ENCODE results near the gene LDLRAD3.

The LDLRAD3 gene

GRCh38 chr11:36216061-36216615, 272.3 kb downstream of the LDLRAD3 start:
- Histone ChIP-seq H3K36me3 (ENCODE audit: control insufficient read depth, insufficient read depth, low read length) (no peaks in the 10 kb centered on the region), H4K8ac (ENCODE audit: low read depth, low read length) (no peak overlapping the region), H3K18ac (ENCODE audit: low read length) (no peak overlapping the region), H2BK15ac (replicated peaks; ENCODE audit: low read depth) (no peak overlapping the region), H4K5ac (ENCODE audit: low read length) (no peak overlapping the region), H3K56ac (ENCODE audit: low read length) (no peak overlapping the region), H3K4me1 (ENCODE audit: control insufficient read depth, low read depth, low read length) (no peaks in the 10 kb centered on the region), H3K23ac (ENCODE audit: low read length) (no peak overlapping the region), H2BK5ac (ENCODE audit: low read length) (no peak overlapping the region), H3K79me2 (ENCODE audit: control insufficient read depth, insufficient read depth, low read length) (no peaks in the 10 kb centered on the region), H3K4ac (ENCODE audit: low read depth, low read length) (no peak overlapping the region), H2AK5ac (ENCODE audit: low read length) (no peak overlapping the region), H3K4me3 (ENCODE audit: low read length) (no peak overlapping the region), H3K79me1 (ENCODE audit: low read length) (no peaks in the 10 kb centered on the region), H2BK120ac (ENCODE audit: low read depth, low read length) (no peak overlapping the region), H3K4me2 (ENCODE audit: low read length) (no peak overlapping the region), H3K27ac (ENCODE audit: low read depth, low read length) (no peak overlapping the region), H3K9ac (ENCODE audit: low read length) (no peak overlapping the region), H3K27me3 (ENCODE audit: insufficient read depth, low read length, poor library complexity) (no peaks in the 10 kb centered on the region)
- WGBS (ENCODE audit: extremely low coverage, insufficient coverage, low lambda C conversion rate) = no CpG with 5 or more reads among the region's 3 CpGs
- no peak for DNase-seq

GRCh38 chr11:36218283-36218921, 274.5 kb downstream of the LDLRAD3 start:
- Histone ChIP-seq H3K4me2 (ENCODE audit: low read length) (no peak overlapping the region), H3K4me3 (ENCODE audit: low read length) (no peak overlapping the region), H2AK5ac (ENCODE audit: low read length) (no peak overlapping the region), H4K5ac (ENCODE audit: low read length) (no peak overlapping the region), H3K79me2 (ENCODE audit: control insufficient read depth, insufficient read depth, low read length) (no peaks in the 10 kb centered on the region), H3K27me3 (ENCODE audit: insufficient read depth, low read length, poor library complexity) (no peaks in the 10 kb centered on the region), H3K36me3 (ENCODE audit: control insufficient read depth, insufficient read depth, low read length) (no peaks in the 10 kb centered on the region), H3K56ac (ENCODE audit: low read length) (no peak overlapping the region), H3K23ac (ENCODE audit: low read length) (no peak overlapping the region), H3K4me1 (ENCODE audit: control insufficient read depth, low read depth, low read length) (no peaks in the 10 kb centered on the region), H2BK120ac (ENCODE audit: low read depth, low read length) (no peak overlapping the region), H2BK5ac (ENCODE audit: low read length) (no peak overlapping the region), H3K27ac (ENCODE audit: low read depth, low read length) (no peak overlapping the region), H3K4ac (ENCODE audit: low read depth, low read length) (no peak overlapping the region), H3K18ac (ENCODE audit: low read length) (no peak overlapping the region), H3K9ac (ENCODE audit: low read length) (no peak overlapping the region), H2BK15ac (replicated peaks; ENCODE audit: low read depth) (no peak overlapping the region), H4K8ac (ENCODE audit: low read depth, low read length) (no peak overlapping the region), H3K79me1 (ENCODE audit: low read length) (no peaks in the 10 kb centered on the region)
- no CpG with 5 or more reads among the region's 4 CpGs for WGBS (ENCODE audit: extremely low coverage, insufficient coverage, low lambda C conversion rate)
- DNase-seq = no peak

- no peak for DNase-seq
- H3K4me3 ChIP-seq (ENCODE audit: low read length) = no peak overlapping the region
- no peak overlapping the region for H2BK15ac ChIP-seq (replicated peaks; ENCODE audit: low read depth)
- H3K4me2 ChIP-seq (ENCODE audit: low read length) = no peak overlapping the region
- no peak overlapping the region for H2BK120ac ChIP-seq (ENCODE audit: low read depth, low read length)
- no peak overlapping the region for H4K5ac ChIP-seq (ENCODE audit: low read length)
- no peaks in the 10 kb centered on the region for H3K79me1 ChIP-seq (ENCODE audit: low read length)
- H3K27me3 ChIP-seq (ENCODE audit: insufficient read depth, low read length, poor library complexity) = no peaks in the 10 kb centered on the region
- no peak overlapping the region for H2AK5ac ChIP-seq (ENCODE audit: low read length)
- no peak overlapping the region for H3K23ac ChIP-seq (ENCODE audit: low read length)
- H2BK5ac ChIP-seq (ENCODE audit: low read length) = no peak overlapping the region
- no peaks in the 10 kb centered on the region for H3K79me2 ChIP-seq (ENCODE audit: control insufficient read depth, insufficient read depth, low read length)
- no peak overlapping the region for H4K8ac ChIP-seq (ENCODE audit: low read depth, low read length)
- no peak overlapping the region for H3K18ac ChIP-seq (ENCODE audit: low read length)
- no peak overlapping the region for H3K4ac ChIP-seq (ENCODE audit: low read depth, low read length)
- no peak overlapping the region for H3K27ac ChIP-seq (ENCODE audit: low read depth, low read length)
- no peaks in the 10 kb centered on the region for H3K36me3 ChIP-seq (ENCODE audit: control insufficient read depth, insufficient read depth, low read length)
- no peaks in the 10 kb centered on the region for H3K4me1 ChIP-seq (ENCODE audit: control insufficient read depth, low read depth, low read length)
- H3K9ac ChIP-seq (ENCODE audit: low read length) = no peak overlapping the region
- no peak overlapping the region for H3K56ac ChIP-seq (ENCODE audit: low read length)
These were observed 276.1 kb downstream of the LDLRAD3 start for GRCh38 chr11:36219996-36220395.

- Histone ChIP-seq H3K4me1 (ENCODE audit: control insufficient read depth, low read depth, low read length) (no peaks in the 10 kb centered on the region), H3K56ac (ENCODE audit: low read length) (no peak overlapping the region), H3K27ac (ENCODE audit: low read depth, low read length) (no peak overlapping the region), H3K27me3 (ENCODE audit: insufficient read depth, low read length, poor library complexity) (no peaks in the 10 kb centered on the region), H4K5ac (ENCODE audit: low read length) (no peak overlapping the region), H3K4ac (ENCODE audit: low read depth, low read length) (no peak overlapping the region), H4K8ac (ENCODE audit: low read depth, low read length) (no peak overlapping the region), H3K9ac (ENCODE audit: low read length) (no peak overlapping the region), H3K79me1 (ENCODE audit: low read length) (no peaks in the 10 kb centered on the region), H3K4me3 (ENCODE audit: low read length) (no peak overlapping the region), H2BK120ac (ENCODE audit: low read depth, low read length) (no peak overlapping the region), H3K36me3 (ENCODE audit: control insufficient read depth, insufficient read depth, low read length) (no peaks in the 10 kb centered on the region), H2BK5ac (ENCODE audit: low read length) (no peak overlapping the region), H2BK15ac (replicated peaks; ENCODE audit: low read depth) (no peak overlapping the region), H3K18ac (ENCODE audit: low read length) (no peak overlapping the region), H3K23ac (ENCODE audit: low read length) (no peak overlapping the region), H3K79me2 (ENCODE audit: control insufficient read depth, insufficient read depth, low read length) (no peaks in the 10 kb centered on the region), H2AK5ac (ENCODE audit: low read length) (no peak overlapping the region), H3K4me2 (ENCODE audit: low read length) (no peak overlapping the region)
- no CpG with 5 or more reads among the region's 14 CpGs for WGBS (ENCODE audit: extremely low coverage, insufficient coverage, low lambda C conversion rate)
- DNase-seq = no peak
These were observed 279.2 kb downstream of the LDLRAD3 start for GRCh38 chr11:36222831-36223635.

GRCh38 chr11:36224209-36224882, 280.5 kb downstream of the LDLRAD3 start:
- Histone ChIP-seq H3K18ac (ENCODE audit: low read length) (no peak overlapping the region), H4K8ac (ENCODE audit: low read depth, low read length) (no peak overlapping the region), H3K56ac (ENCODE audit: low read length) (no peak overlapping the region), H3K4me1 (ENCODE audit: control insufficient read depth, low read depth, low read length) (no peaks in the 10 kb centered on the region), H3K9ac (ENCODE audit: low read length) (no peak overlapping the region), H2BK5ac (ENCODE audit: low read length) (no peak overlapping the region), H3K36me3 (ENCODE audit: control insufficient read depth, insufficient read depth, low read length) (no peaks in the 10 kb centered on the region), H3K79me1 (ENCODE audit: low read length) (no peaks in the 10 kb centered on the region), H4K5ac (ENCODE audit: low read length) (no peak overlapping the region), H2BK120ac (ENCODE audit: low read depth, low read length) (no peak overlapping the region), H3K27me3 (ENCODE audit: insufficient read depth, low read length, poor library complexity) (no peaks in the 10 kb centered on the region), H2BK15ac (replicated peaks; ENCODE audit: low read depth) (no peak overlapping the region), H3K27ac (ENCODE audit: low read depth, low read length) (no peak overlapping the region), H2AK5ac (ENCODE audit: low read length) (no peak overlapping the region), H3K23ac (ENCODE audit: low read length) (no peak overlapping the region), H3K4me2 (ENCODE audit: low read length) (no peak overlapping the region), H3K4me3 (ENCODE audit: low read length) (no peak overlapping the region), H3K4ac (ENCODE audit: low read depth, low read length) (no peak overlapping the region), H3K79me2 (ENCODE audit: control insufficient read depth, insufficient read depth, low read length) (no peaks in the 10 kb centered on the region)
- WGBS (ENCODE audit: extremely low coverage, insufficient coverage, low lambda C conversion rate) = no CpG with 5 or more reads among the region's 5 CpGs
- DNase-seq = no peak
